Neuronal stem cell (in vitro differentiated cells): ENCODE measurements around the gene CTSH.
"Not testable (repeated sequence)": the region's sequence is repeated elsewhere in the genome, so short reads cannot be mapped to it uniquely, and the experiment has no call there.

ENCODE experiments used
- DNase-seq: peaks from one replicate; pipeline ENCODE4 v3.0.0-alpha.2; 2013; ENCODE audit warnings: low spot score
- H2AFZ ChIP-seq: one replicate; pipeline ENCODE4 v1.6.1; 2013; ENCODE audit warnings: mild to moderate bottlenecking, low read length, inconsistent platforms
- H2AK5ac ChIP-seq: 2 replicates; pipeline ENCODE4 v1.6.1; 2013; ENCODE audit warnings: low read depth, mild to moderate bottlenecking, inconsistent platforms, low read length, moderate library complexity, mixed read lengths
- H2BK120ac ChIP-seq: 2 replicates; pipeline ENCODE4 v1.6.1; 2013; ENCODE audit warnings: low read depth, mild to moderate bottlenecking, inconsistent platforms, low read length, moderate library complexity, mixed read lengths
- H2BK12ac ChIP-seq: one replicate; pipeline ENCODE4 v1.6.1; 2013; ENCODE audit warnings: low read length, inconsistent platforms
- H2BK15ac ChIP-seq: 2 replicates; pipeline ENCODE4 v1.6.1; 2013; ENCODE audit warnings: mild to moderate bottlenecking, low read length, inconsistent platforms, mixed read lengths
- H2BK5ac ChIP-seq: one replicate; pipeline ENCODE4 v1.6.1; 2013; ENCODE audit warnings: inconsistent platforms, mild to moderate bottlenecking, low read length, moderate library complexity
- H3K14ac ChIP-seq: one replicate; pipeline ENCODE4 v1.6.1; 2013; ENCODE audit warnings: low read length, inconsistent platforms
- H3K18ac ChIP-seq: 2 replicates; pipeline ENCODE4 v1.6.1; 2013; ENCODE audit warnings: low read length, inconsistent platforms
- H3K23ac ChIP-seq: 2 replicates; pipeline ENCODE4 v1.6.1; 2013; ENCODE audit warnings: low read depth, mild to moderate bottlenecking, mixed read lengths, low read length, inconsistent platforms; ENCODE audit not compliant: poor library complexity
- H3K27ac ChIP-seq: replicated peaks from 3 replicates; pipeline ENCODE4 v1.5.1; 2013; ENCODE audit warnings: low read length, inconsistent platforms
- H3K27me3 ChIP-seq, 3 experiments: 2 replicates each; pipeline ENCODE4 v1.6.1; 2013; ENCODE audit warnings: low read length in 3 of 3, mild to moderate bottlenecking in 2 of 3, inconsistent platforms in 1 of 3, low read depth in 1 of 3, mixed read lengths in 1 of 3, moderate library complexity in 1 of 3; ENCODE audit not compliant: control insufficient read depth in 3 of 3, insufficient read depth in 3 of 3
- H3K36me3 ChIP-seq, 2 donors: replicated peaks in 1 of 2; 2 replicates each; pipeline ENCODE4 v1.6.1; 2013; ENCODE audit warnings: low read length in 2 of 2; ENCODE audit not compliant: control insufficient read depth in 2 of 2, insufficient read depth in 2 of 2
- H3K4ac ChIP-seq: 2 replicates; pipeline ENCODE4 v1.6.1; 2013; ENCODE audit warnings: inconsistent platforms, mild to moderate bottlenecking, low read length, moderate library complexity
- H3K4me1 ChIP-seq, 2 donors: 1 replicate in 1 of 2; 2 replicates in 1 of 2; pipeline ENCODE4 v1.6.1; 2013; ENCODE audit warnings: low read length in 2 of 2, low read depth in 1 of 2; ENCODE audit not compliant: control insufficient read depth in 2 of 2, insufficient read depth in 1 of 2
- H3K4me2 ChIP-seq: one replicate; pipeline ENCODE4 v1.6.1; 2013; ENCODE audit warnings: mild to moderate bottlenecking, low read length, inconsistent platforms; ENCODE audit not compliant: insufficient read depth, poor library complexity, severe bottlenecking
- H3K4me3 ChIP-seq, 2 donors: 2 replicates each; pipeline ENCODE4 v1.5.1; 2013; ENCODE audit warnings: low read length in 2 of 2, mild to moderate bottlenecking in 2 of 2, inconsistent platforms in 1 of 2, moderate library complexity in 1 of 2
- H3K79me1 ChIP-seq: one replicate; pipeline ENCODE4 v1.6.1; 2013; ENCODE audit warnings: low read depth, mild to moderate bottlenecking, inconsistent platforms, low read length, moderate library complexity
- H3K9ac ChIP-seq: one replicate; pipeline ENCODE4 v1.6.1; 2013; ENCODE audit warnings: mild to moderate bottlenecking, low read depth, low read length, inconsistent platforms; ENCODE audit not compliant: poor library complexity
- H3K9me3 ChIP-seq, 2 donors: replicated peaks in 1 of 2; 2 replicates each; pipeline versions ENCODE3 to v1.6.1; 2013; ENCODE audit warnings: low read length in 2 of 2, mild to moderate bottlenecking in 2 of 2, inconsistent platforms in 1 of 2, low read depth in 1 of 2, mixed read lengths in 1 of 2, moderate library complexity in 1 of 2; ENCODE audit not compliant: control insufficient read depth in 2 of 2, insufficient read depth in 1 of 2
- H4K8ac ChIP-seq: one replicate; pipeline ENCODE4 v1.6.1; 2013; ENCODE audit warnings: low read depth, mild to moderate bottlenecking, inconsistent platforms, low read length, moderate library complexity
- H4K91ac ChIP-seq: one replicate; pipeline ENCODE4 v1.6.1; 2013; ENCODE audit warnings: low read length, low read depth, mild to moderate bottlenecking, inconsistent platforms; ENCODE audit not compliant: poor library complexity
- WGBS, 2 donors: extraction: QIAGEN DNeasy Blood & Tissue Kit; methylation state at CpG; one replicate each; pipeline ENCODE4 v1.1.7; 2013; ENCODE audit warnings: missing lambda C conversion rate in 2 of 2, mixed read lengths in 1 of 2; ENCODE audit not compliant: insufficient read length in 2 of 2, insufficient replicate concordance in 1 of 2; ENCODE audit errors: extremely low coverage in 2 of 2; 5-methylcytosine and 5-hydroxymethylcytosine counted together

The CTSH gene

DNA sequence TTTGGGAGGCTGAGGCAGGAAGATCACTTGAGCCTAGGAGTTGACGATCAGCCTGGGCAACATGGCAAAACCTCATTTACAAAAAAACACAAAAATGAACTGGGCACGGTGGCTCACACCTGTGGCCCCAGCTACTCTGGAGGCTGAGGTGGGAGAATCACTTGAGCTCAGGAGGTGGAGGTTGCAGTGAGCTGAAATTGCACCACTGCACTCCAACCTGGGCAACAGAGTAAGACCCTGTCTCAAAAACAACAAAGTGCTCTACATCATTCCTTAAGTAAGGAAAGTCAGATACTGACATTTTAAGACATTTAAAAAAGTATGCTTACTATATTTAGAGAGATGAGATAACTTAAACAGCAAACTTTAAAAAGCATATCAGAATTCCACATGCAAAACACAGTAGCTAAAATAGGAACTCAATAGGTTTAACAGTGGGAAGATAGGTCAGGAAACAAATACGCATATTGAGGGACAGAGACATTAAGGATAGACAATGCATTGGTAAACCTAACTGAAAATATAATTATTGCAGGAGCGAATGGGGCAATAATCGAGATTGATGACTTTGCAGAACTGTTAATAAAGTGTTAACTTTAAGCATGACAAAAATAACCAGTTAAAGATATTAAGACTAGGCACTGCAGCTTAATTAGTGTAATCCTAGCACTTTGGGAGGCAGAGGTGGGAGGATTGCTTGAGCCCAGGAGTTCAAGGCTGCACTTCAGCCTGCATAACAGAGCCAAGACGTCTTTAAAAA lies 40.1 kb downstream of the CTSH start:
- Histone ChIP-seq H4K8ac (no peak overlapping the region), H4K91ac (no peak overlapping the region), H3K9ac (no peak overlapping the region), H3K14ac (no peak overlapping the region), H3K79me1 (no peaks in the 10 kb centered on the region), H2BK120ac (no peak overlapping the region), H3K18ac (no peak overlapping the region), H3K4me3 (no peak overlapping the region), H3K4ac (no peak overlapping the region), H3K23ac (no peak overlapping the region), H3K4me2 (no peak overlapping the region), H2BK15ac (no peak overlapping the region), H3K9me3 (no peaks in the 10 kb centered on the region), H2BK5ac (no peak overlapping the region), H2AK5ac (no peak overlapping the region), H2AFZ (no peak overlapping the region), H2BK12ac (no peak overlapping the region), H3K4me1 (no peaks in the 10 kb centered on the region), H3K36me3 (peaks cover 33 to 96% of the 10 kb centered on the region in 2 donors), H3K27me3 (no peaks in the 10 kb centered on the region), H3K27ac (no peak overlapping the region)
- no CpG with 5 or more reads among the region's 6 CpGs for WGBS, 2 donors
- no peak for DNase-seq

DNA sequence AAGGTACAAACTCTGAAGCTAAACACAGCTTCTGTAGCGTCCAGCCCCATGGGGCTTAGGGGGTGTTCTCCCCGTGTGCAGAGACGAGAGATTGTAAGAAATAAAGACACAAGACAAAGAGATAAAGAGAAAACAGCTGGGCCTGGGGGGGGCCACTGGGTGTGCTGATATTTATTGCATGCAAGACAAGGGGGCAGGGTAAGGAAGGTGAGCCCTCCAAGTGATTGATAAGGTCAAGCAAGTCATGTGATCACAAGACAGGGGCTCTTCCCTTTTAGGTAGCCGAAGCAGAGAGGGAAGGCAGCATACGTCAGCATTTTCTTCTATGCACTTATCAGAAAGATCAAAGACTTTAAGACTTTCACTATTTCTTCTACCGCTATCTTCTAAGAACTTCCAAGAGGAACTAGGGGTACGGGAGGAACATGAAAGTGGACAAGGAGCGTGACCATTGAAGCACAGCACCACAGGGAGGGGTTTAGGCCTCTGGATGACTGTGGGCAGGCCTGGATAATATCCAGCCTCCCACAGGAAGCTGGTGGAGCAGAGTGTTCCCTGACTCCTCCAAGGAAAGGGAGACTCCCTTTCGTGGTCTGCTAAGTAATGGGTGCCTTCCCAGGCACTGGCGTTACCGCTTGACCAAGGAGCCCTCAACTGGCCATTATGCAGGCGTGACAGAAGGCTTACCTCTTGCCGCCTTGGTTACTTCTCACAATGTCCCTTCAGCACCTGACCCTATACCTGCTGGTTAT lies 42.4 kb downstream of the CTSH start:
- not testable (repeated sequence) for H3K79me1 ChIP-seq, H2AFZ ChIP-seq, H3K18ac ChIP-seq, H3K14ac ChIP-seq, H2BK120ac ChIP-seq, H3K4me2 ChIP-seq, H3K9ac ChIP-seq, H3K27me3 ChIP-seq, H2BK15ac ChIP-seq, H3K4ac ChIP-seq, H2AK5ac ChIP-seq, H2BK5ac ChIP-seq, DNase-seq, H2BK12ac ChIP-seq, H3K9me3 ChIP-seq, H3K27ac ChIP-seq, H4K8ac ChIP-seq, H3K4me3 ChIP-seq, H3K23ac ChIP-seq, H4K91ac ChIP-seq, H3K4me1 ChIP-seq
- H3K36me3 ChIP-seq = peaks cover 39 to 100% of the 10 kb centered on the region in 2 donors
- no CpG with 5 or more reads among the region's 13 CpGs for WGBS, 2 donors

DNA sequence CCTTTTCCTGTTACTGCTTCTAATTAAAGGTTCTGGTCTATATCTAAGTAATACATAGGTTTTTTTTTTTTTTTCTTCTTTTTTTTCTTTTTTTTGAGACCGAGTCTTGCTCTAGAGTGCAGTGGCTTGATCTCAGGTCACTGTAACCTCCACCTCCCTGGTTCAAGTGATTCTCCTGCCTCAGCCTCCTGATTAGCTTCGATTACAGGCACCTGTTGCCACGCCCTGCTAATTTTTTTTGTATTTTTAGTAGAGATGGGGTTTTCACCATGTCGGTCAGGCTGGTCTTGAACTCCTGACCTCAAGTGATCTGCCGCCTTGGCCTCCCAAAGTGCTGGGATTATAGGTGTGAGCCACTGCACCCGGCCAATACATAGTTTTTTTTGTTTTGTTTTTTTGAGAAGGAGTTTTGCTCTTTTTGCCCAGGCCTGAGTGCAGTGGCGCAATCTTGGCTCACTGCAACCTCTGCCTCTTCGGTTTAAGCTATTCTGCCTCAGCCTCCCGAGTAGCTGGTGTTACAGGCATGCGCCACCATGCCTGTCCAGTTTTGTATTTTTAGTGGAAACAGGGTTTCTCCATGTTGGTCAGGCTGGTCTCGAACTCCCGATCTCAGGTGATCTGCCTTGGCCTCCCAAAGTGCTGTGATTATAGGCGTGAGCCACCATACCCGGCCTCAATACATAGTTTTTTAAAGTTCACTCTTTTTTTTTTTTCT lies 43.9 kb downstream of the CTSH start:
- not testable (repeated sequence) for H3K27me3 ChIP-seq, H2BK12ac ChIP-seq, H3K4me3 ChIP-seq, H3K23ac ChIP-seq, H3K27ac ChIP-seq, H3K9ac ChIP-seq, H4K8ac ChIP-seq, H2AK5ac ChIP-seq, H3K4ac ChIP-seq, H3K4me1 ChIP-seq, H2BK120ac ChIP-seq, DNase-seq, H3K18ac ChIP-seq, H3K4me2 ChIP-seq, H3K79me1 ChIP-seq, H4K91ac ChIP-seq, H3K9me3 ChIP-seq, H2AFZ ChIP-seq, H3K14ac ChIP-seq, H2BK5ac ChIP-seq, H2BK15ac ChIP-seq
- no CpG with 5 or more reads among the region's 14 CpGs for WGBS, 2 donors
- peaks cover 32 to 100% of the 10 kb centered on the region in 2 donors for H3K36me3 ChIP-seq

DNA sequence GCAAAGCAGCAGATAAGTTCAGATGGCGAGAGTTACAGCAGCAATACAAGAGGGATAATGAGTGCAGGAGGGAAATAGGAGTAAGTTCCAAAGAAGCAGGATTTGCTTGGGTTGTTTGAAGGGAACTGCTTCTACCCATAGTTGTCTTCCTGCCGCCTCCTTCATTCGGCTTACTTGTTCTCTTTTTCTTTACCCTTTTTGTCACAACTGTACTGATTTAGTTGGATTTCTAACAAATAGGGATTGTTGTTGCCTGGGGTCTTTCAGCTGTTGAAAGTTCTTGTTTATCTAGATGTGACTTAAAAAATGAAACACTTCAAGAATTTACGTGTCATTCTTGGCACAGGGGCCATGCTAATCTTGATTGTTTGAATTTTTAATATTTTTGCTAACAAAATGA lies 46.3 kb downstream of the CTSH start:
- no peak overlapping the region for H2BK12ac ChIP-seq
- no peaks in the 10 kb centered on the region for H3K9me3 ChIP-seq
- H2BK5ac ChIP-seq = no peak overlapping the region
- H2AK5ac ChIP-seq = no peak overlapping the region
- no peak overlapping the region for H4K91ac ChIP-seq
- H3K36me3 ChIP-seq = peaks cover 41 to 100% of the 10 kb centered on the region in 2 donors
- no peak overlapping the region for H2BK15ac ChIP-seq
- H3K4ac ChIP-seq = no peak overlapping the region
- no peak for DNase-seq
- no peak overlapping the region for H3K4me3 ChIP-seq
- no peak overlapping the region for H3K9ac ChIP-seq
- no peaks in the 10 kb centered on the region for H3K4me1 ChIP-seq
- H3K79me1 ChIP-seq = no peaks in the 10 kb centered on the region
- no peak overlapping the region for H3K18ac ChIP-seq
- H2AFZ ChIP-seq = no peak overlapping the region
- no peak overlapping the region for H2BK120ac ChIP-seq
- H4K8ac ChIP-seq = no peak overlapping the region
- no peaks in the 10 kb centered on the region for H3K27me3 ChIP-seq
- H3K4me2 ChIP-seq = no peak overlapping the region
- H3K27ac ChIP-seq = no peak overlapping the region
- H3K14ac ChIP-seq = no peak overlapping the region
- no peak overlapping the region for H3K23ac ChIP-seq
- WGBS, 2 donors = no CpG with 5 or more reads among the region's 4 CpGs
